Heart right ventricle (tissue), 16 donors: Measurements from ENCODE around the gene ANO3. TPM values are rescaled to one million over a fixed set of nuclear protein-coding genes. Genes with fewer than 3 reads are reported as not detected.

Experiments
- ATAC-seq, 8 donors: fragments of 200-7000 bp; cut with Tn5 transposase; one replicate each; pipeline ENCODE4 v1.9.1; 2020; ENCODE audit warnings: mild to moderate bottlenecking in 8 of 8, moderate library complexity in 8 of 8, moderate number of reproducible peaks in 1 of 8
- DNase-seq, 2 donors: peaks; one replicate each; pipeline ENCODE4 v3.0.0-alpha.2; 2020
- H3K27ac ChIP-seq, 10 donors: fragments of 200-600 bp; sonication (generic) in 2 of 10; one replicate each; pipeline versions ENCODE4 v1.5.0 to v1.8.0; 2020 to 2022; ENCODE audit warnings: mild to moderate bottlenecking in 3 of 10
- H3K27me3 ChIP-seq, 7 donors: fragments of 200-600 bp; one replicate each; pipeline ENCODE4 v1.8.0; 2021 to 2022; ENCODE audit warnings: mild to moderate bottlenecking in 2 of 7
- H3K36me3 ChIP-seq, 9 donors: fragments of 200-600 bp; sonication (generic) in 1 of 9; one replicate each; pipeline versions ENCODE4 v1.5.0 to v1.8.0; 2020 to 2022; ENCODE audit warnings: mild to moderate bottlenecking in 2 of 9
- H3K4me1 ChIP-seq, 9 donors: fragments of 200-600 bp; sonication (generic) in 1 of 9; one replicate each; pipeline versions ENCODE4 v1.5.0 to v1.8.0; 2020 to 2022; ENCODE audit warnings: mild to moderate bottlenecking in 4 of 9
- H3K4me3 ChIP-seq, 10 donors: fragments of 200-600 bp; sonication (generic) in 2 of 10; one replicate each; pipeline versions ENCODE4 v1.5.0 to v1.8.0; 2020 to 2022; ENCODE audit warnings: mild to moderate bottlenecking in 7 of 10, moderate library complexity in 2 of 10
- H3K9me3 ChIP-seq, 11 donors: fragments of 200-600 bp in 10 of 11; sonication (generic) in 2 of 11; one replicate each; pipeline versions ENCODE4 v1.5.0 to v1.8.0; 2013 to 2022; ENCODE audit warnings: mild to moderate bottlenecking in 2 of 11, control low read depth in 1 of 11, moderate library complexity in 1 of 11
- WGBS, 2 donors: extraction: QIAGEN DNeasy Blood & Tissue Kit; methylation state at CpG; one replicate each; pipeline ENCODE4 v1.1.7; 2013; ENCODE audit warnings: inconsistent platforms in 1 of 2; 5-methylcytosine and 5-hydroxymethylcytosine counted together
- intact Hi-C, 10 donors: fragments of 100-400 bp; cut with DNase I; formaldehyde crosslinking; loops; one replicate each; pipeline versions ENCODE4 v1.11.1 to v1.14.2; 2022
- polyA plus RNA-seq, 2 donors: library from polyadenylated mRNA; stranded (reverse); fragments of 200-250 nt; gene quantifications; one replicate each; pipeline ENCODE4 v1.2.3, GENCODE V29; 2013
- total RNA-seq, 10 donors: library from RNA; stranded (reverse); fragmentation: NEBNext Ultra II Directional in 3 of 10; extraction: Animal tissue kit (Norgen Biotek cat#: 25700) in 3 of 10; gene quantifications; one replicate each; pipeline versions ENCODE4 v1.2.1 to v1.2.4, GENCODE V29; 2021 to 2023
- TF ChIP-seq, protein P1 (sequence below), 9 donors: fragments of 200-600 bp; sonication (generic) in 2 of 9; IDR thresholded peaks; one replicate each; pipeline versions ENCODE4 v1.5.0 to v1.8.0; 2021 to 2022; ENCODE audit warnings: antibody characterized with exemption in 9 of 9, mild to moderate bottlenecking in 5 of 9, moderate library complexity in 1 of 9
- donor health status: Arrhythmogenic right ventricular cardiomyopathy.
- donor health status: ischemic (EF 13 %, LVEDD 7.1; RV severe dilation, severe dysfunction).
- donor health status: healthy with polysubstance abuse.
- donor health status: DM: no; HTN: yes; CAD: no.
- donor health status: DM: no; HTN: no; CAD: no.
- donor health status: ischemic (EF 25% LVEDD 6.9; RV normal size, moderate dysfunction).
- donor health status: ischemic (EF 25% LVEDD 5.7; RV mildly dilated, moderate dysfunction).
- donor health status: healthy.
- donor health status: DM: yes; HTN: yes; CAD: no.
- donor health status: Ischemic cardiomyopathy.
- donor health status: ischemic (EF 35%, LVEDD 5.7; RV mildly dilated, moderate dysfunction).
- donor health status: nonischemic (EF 11% LVEDD 7.7; RV severe dilation, severe dysfunction).
- donor health status: DM: yes; HTN: yes; CAD: no.
- donor health status: PGD.
- donor health status: ischemic (EF 29% LVEDD 5.4; RV normal size, mild dysfunction).
- donor health status: nonischemic (EF 23%, LVEDD 6.1; RV moderate dilation, normal function).

The ANO3 gene
- total and polyA plus RNA-seq, 12 donors, result 0.01 to 0.30 (median 0.07) TPM; not detected in 5

GRCh38 chr11:26569646-26570045 is 237.7 kb downstream of the ANO3 start:
- no peaks in the 10 kb centered on the region for H3K9me3 ChIP-seq
- ATAC-seq (no peak), DNase-seq (no peak)
- TF ChIP-seq, protein P1, sequence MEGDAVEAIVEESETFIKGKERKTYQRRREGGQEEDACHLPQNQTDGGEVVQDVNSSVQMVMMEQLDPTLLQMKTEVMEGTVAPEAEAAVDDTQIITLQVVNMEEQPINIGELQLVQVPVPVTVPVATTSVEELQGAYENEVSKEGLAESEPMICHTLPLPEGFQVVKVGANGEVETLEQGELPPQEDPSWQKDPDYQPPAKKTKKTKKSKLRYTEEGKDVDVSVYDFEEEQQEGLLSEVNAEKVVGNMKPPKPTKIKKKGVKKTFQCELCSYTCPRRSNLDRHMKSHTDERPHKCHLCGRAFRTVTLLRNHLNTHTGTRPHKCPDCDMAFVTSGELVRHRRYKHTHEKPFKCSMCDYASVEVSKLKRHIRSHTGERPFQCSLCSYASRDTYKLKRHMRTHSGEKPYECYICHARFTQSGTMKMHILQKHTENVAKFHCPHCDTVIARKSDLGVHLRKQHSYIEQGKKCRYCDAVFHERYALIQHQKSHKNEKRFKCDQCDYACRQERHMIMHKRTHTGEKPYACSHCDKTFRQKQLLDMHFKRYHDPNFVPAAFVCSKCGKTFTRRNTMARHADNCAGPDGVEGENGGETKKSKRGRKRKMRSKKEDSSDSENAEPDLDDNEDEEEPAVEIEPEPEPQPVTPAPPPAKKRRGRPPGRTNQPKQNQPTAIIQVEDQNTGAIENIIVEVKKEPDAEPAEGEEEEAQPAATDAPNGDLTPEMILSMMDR (IDR thresholded peaks at IDR 0.05), result no peak
- no peak overlapping the region for H3K4me3 ChIP-seq
- no peaks in the 10 kb centered on the region for H3K4me1 ChIP-seq
- no peaks in the 10 kb centered on the region for H3K36me3 ChIP-seq
- 53 to 71% methylated on average over 2 of the region's 2 CpGs for WGBS, 2 donors
- no peak overlapping the region for H3K27ac ChIP-seq
- H3K27me3 ChIP-seq, result no peaks in the 10 kb centered on the region
- intact Hi-C loops, result no loop called here

DNA sequence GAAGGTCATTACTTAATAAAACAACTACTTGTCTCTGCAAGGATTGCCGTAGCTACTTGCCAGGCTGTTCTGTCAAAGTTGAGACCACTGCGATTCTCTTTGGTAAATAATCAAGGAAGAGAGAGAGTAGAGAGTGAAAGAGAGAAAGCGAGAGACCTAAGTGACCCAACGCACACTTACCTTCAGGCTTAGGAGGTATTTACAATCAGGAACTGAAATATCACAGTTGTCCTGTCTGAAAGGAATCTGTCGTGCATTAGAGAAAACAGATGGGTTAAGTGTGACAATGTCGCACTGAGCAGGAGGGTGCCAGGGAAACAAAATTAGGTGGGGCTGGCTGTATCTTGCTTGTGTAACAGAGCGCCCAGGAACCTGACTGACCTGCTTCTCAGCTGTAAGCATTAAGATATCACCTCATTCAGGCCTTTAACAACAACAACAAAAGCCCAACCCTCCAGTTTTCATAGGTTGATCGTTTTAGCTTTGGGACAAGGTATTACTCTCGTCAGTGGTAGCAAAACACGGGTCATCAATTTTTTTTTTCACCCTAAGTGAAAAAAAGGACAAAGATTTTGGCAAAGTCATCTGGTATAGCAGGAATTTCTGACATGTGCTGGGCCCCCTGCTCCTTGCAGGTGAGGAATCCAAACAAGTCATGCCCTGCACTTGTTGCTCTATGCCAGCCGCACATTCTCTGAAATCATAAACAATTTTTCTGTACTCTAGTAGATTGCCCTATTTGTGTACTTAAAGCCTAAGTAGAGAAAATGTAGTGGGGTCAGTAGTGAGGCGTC is 240.1 kb downstream of the ANO3 start, which contains the start of gene MUC15:
Gene MUC15, minus strand, starts transcription at position 403 of the 794 bp plus-strand sequence. CDS start 5,169 bp downstream, outside the sequence.
- 66 to 74% methylated on average over 12 of the region's 12 CpGs for WGBS, 2 donors
- no peak for ATAC-seq
- Histone ChIP-seq H3K4me3 (no peak within 1 kb of the TSS), H3K27me3 (no peaks in the 10 kb centered on the region), H3K4me1 (no peaks in the 10 kb centered on the region), H3K36me3 (no peaks in the 10 kb centered on the region), H3K27ac (no peak within 1 kb of the TSS), H3K9me3 (no peaks in the 10 kb centered on the region)
- intact Hi-C loops, result no loop called here
- DNase-seq, result no peak
- TF ChIP-seq, protein P1 (IDR thresholded peaks at IDR 0.05), result no peak

GRCh38 chr11:26572770-26573402 is 241.0 kb downstream of the ANO3 start:
- H3K4me3 ChIP-seq, result no peak overlapping the region
- no peaks in the 10 kb centered on the region for H3K27me3 ChIP-seq
- no peak for DNase-seq
- WGBS, 2 donors, result 78 to 80% methylated on average over 11 of the region's 11 CpGs
- H3K9me3 ChIP-seq, result no peaks in the 10 kb centered on the region
- no peak for ATAC-seq
- H3K27ac ChIP-seq, result no peak overlapping the region
- intact Hi-C loops, result no loop called here
- H3K4me1 ChIP-seq, result no peaks in the 10 kb centered on the region
- TF ChIP-seq, protein P1 (IDR thresholded peaks at IDR 0.05), result no peak
- H3K36me3 ChIP-seq, result no peaks in the 10 kb centered on the region

- Histone ChIP-seq H3K4me3 (no peak overlapping the region), H3K9me3 (no peaks in the 10 kb centered on the region), H3K27me3 (no peaks in the 10 kb centered on the region), H3K4me1 (no peaks in the 10 kb centered on the region), H3K27ac (no peak overlapping the region), H3K36me3 (no peaks in the 10 kb centered on the region)
- TF ChIP-seq, protein P1 (IDR thresholded peaks at IDR 0.05), result no peak
- 77 to 78% methylated on average over 2 of the region's 2 CpGs for WGBS, 2 donors
- DNase-seq, result no peak
- ATAC-seq, result no peak
- intact Hi-C loops, result no loop called here
Observed at GRCh38 chr11:26573896-26574295, 242.0 kb downstream of the ANO3 start.
